ENCODE results near the gene TNFRSF13B. TPM values are rescaled to one million over a fixed set of nuclear protein-coding genes. Genes with fewer than 3 reads are reported as not detected.
"Not testable (repeated sequence)": the region's sequence is repeated elsewhere in the genome, so short reads cannot be mapped to it uniquely, and the experiment has no call there.

The TNFRSF13B gene
- total RNA-seq, 1 experiment from 2014 or later: not detected

GRCh38 chr17:17001076-17001777, 29.3 kb upstream of the TNFRSF13B start:
- no peak for TF ChIP-seq CTCF (IDR thresholded peaks at IDR 0.05; ENCODE audit: unreplicated experiment)
- Mint-ChIP-seq H3K4me1 (ENCODE audit: low read depth, unreplicated experiment) (peaks cover 14% of the 10 kb centered on the region), H3K4me3 (ENCODE audit: low read depth, unreplicated experiment) (no peak overlapping the region), H3K9me3 (ENCODE audit: low read depth, unreplicated experiment) (no peaks in the 10 kb centered on the region), H3K36me3 (ENCODE audit: insufficient read depth, unreplicated experiment) (no peaks in the 10 kb centered on the region), H3K27ac (ENCODE audit: unreplicated experiment) (no peak overlapping the region), H3K27me3 (ENCODE audit: unreplicated experiment) (no peaks in the 10 kb centered on the region)
- intact Hi-C loops (cut with micrococcal nuclease; ENCODE audit: unreplicated experiment): no loop called here
- CTCF ChIA-PET: no interaction called here
- no TSS peak for BruUV-seq (replicated peaks)
- no peak for DNase-seq

- no peaks in the 10 kb centered on the region for H3K9me3 Mint-ChIP-seq (ENCODE audit: low read depth, unreplicated experiment)
- no peaks in the 10 kb centered on the region for H3K27me3 Mint-ChIP-seq (ENCODE audit: unreplicated experiment)
- TF ChIP-seq CTCF (IDR thresholded peaks at IDR 0.05; ENCODE audit: unreplicated experiment): no peak
- intact Hi-C loops (cut with micrococcal nuclease; ENCODE audit: unreplicated experiment): loop anchor here (5.0 kb wide), 1 partner anchor 312 kb away; no protein-coding TSS in a partner anchor
- no peaks in the 10 kb centered on the region for H3K36me3 Mint-ChIP-seq (ENCODE audit: insufficient read depth, unreplicated experiment)
- CTCF ChIA-PET: no interaction called here
- no peak overlapping the region for H3K27ac Mint-ChIP-seq (ENCODE audit: unreplicated experiment)
- BruUV-seq (replicated peaks): no TSS peak
- H3K4me1 Mint-ChIP-seq (ENCODE audit: low read depth, unreplicated experiment): peaks cover 14% of the 10 kb centered on the region
- no peak for DNase-seq
- H3K4me3 Mint-ChIP-seq (ENCODE audit: low read depth, unreplicated experiment): no peak overlapping the region
Measured at GRCh38 chr17:16999931-17000625, 28.2 kb upstream of the TNFRSF13B start.

GRCh38 chr17:16997514-16998429, 25.9 kb upstream of the TNFRSF13B start:
- peak; percentile 95 for TF ChIP-seq CTCF (IDR thresholded peaks at IDR 0.05; ENCODE audit: unreplicated experiment)
- intact Hi-C loops (cut with micrococcal nuclease; ENCODE audit: unreplicated experiment): loop anchor here (5.0 kb wide), 1 partner anchor 315 kb away; no protein-coding TSS in a partner anchor
- H3K4me3 Mint-ChIP-seq (ENCODE audit: low read depth, unreplicated experiment): no peak overlapping the region
- H3K27me3 Mint-ChIP-seq (ENCODE audit: unreplicated experiment): no peaks in the 10 kb centered on the region
- DNase-seq: peak; percentile 91
- no peak overlapping the region for H3K27ac Mint-ChIP-seq (ENCODE audit: unreplicated experiment)
- CTCF ChIA-PET: interaction anchor here (0.5 to 1.0 kb wide), 15 partner anchors 11 to 644 kb away, joined by 3 to 7 read pairs (median 3); no protein-coding TSS in a partner anchor
- H3K36me3 Mint-ChIP-seq (ENCODE audit: insufficient read depth, unreplicated experiment): no peaks in the 10 kb centered on the region
- H3K4me1 Mint-ChIP-seq (ENCODE audit: low read depth, unreplicated experiment): no peaks in the 10 kb centered on the region
- no TSS peak for BruUV-seq (replicated peaks)
- H3K9me3 Mint-ChIP-seq (ENCODE audit: low read depth, unreplicated experiment): peaks cover 2% of the 10 kb centered on the region

GRCh38 chr17:16996726-16997125, 24.8 kb upstream of the TNFRSF13B start:
- intact Hi-C loops (cut with micrococcal nuclease; ENCODE audit: unreplicated experiment): loop anchor here (5.0 kb wide), 1 partner anchor 316 kb away; no protein-coding TSS in a partner anchor
- CTCF ChIA-PET; DNase-seq; BruUV-seq (replicated peaks); H3K4me1 Mint-ChIP-seq (ENCODE audit: low read depth, unreplicated experiment); H3K27me3 Mint-ChIP-seq (ENCODE audit: unreplicated experiment); H3K9me3 Mint-ChIP-seq (ENCODE audit: low read depth, unreplicated experiment); H3K36me3 Mint-ChIP-seq (ENCODE audit: insufficient read depth, unreplicated experiment); H3K4me3 Mint-ChIP-seq (ENCODE audit: low read depth, unreplicated experiment); H3K27ac Mint-ChIP-seq (ENCODE audit: unreplicated experiment): not testable (repeated sequence)
